Endothelial cell (in vitro differentiated cells): ENCODE results near the gene CLCN5. TPM values are rescaled to one million over a fixed set of nuclear protein-coding genes. Genes with fewer than 3 reads are reported as not detected.

Experiments used
- DNase-seq: peaks from one replicate; pipeline ENCODE4 v3.0.0; 2021; ENCODE audit warnings: low spot score
- H3K27ac Mint-ChIP-seq: one replicate; pipeline ENCODE4 v1.8.0; 2021; ENCODE audit warnings: mixed read lengths, inconsistent platforms; ENCODE audit not compliant: unreplicated experiment
- H3K27me3 Mint-ChIP-seq: one replicate; pipeline ENCODE4 v1.8.0; 2021; ENCODE audit warnings: mild to moderate bottlenecking, moderate library complexity, mixed read lengths, inconsistent platforms; ENCODE audit not compliant: unreplicated experiment
- H3K36me3 Mint-ChIP-seq: one replicate; pipeline ENCODE4 v1.8.0; 2021; ENCODE audit warnings: mild to moderate bottlenecking, low read depth, mixed read lengths, inconsistent platforms; ENCODE audit not compliant: unreplicated experiment
- H3K4me1 Mint-ChIP-seq: one replicate; pipeline ENCODE4 v1.8.0; 2021; ENCODE audit warnings: mild to moderate bottlenecking, mixed read lengths, inconsistent platforms; ENCODE audit not compliant: unreplicated experiment
- H3K4me3 Mint-ChIP-seq: one replicate; pipeline ENCODE4 v1.8.0; 2021; ENCODE audit warnings: mild to moderate bottlenecking, mixed read lengths, inconsistent platforms; ENCODE audit not compliant: unreplicated experiment
- H3K9me3 Mint-ChIP-seq: one replicate; pipeline ENCODE4 v1.8.0; 2021; ENCODE audit warnings: mixed read lengths, inconsistent platforms; ENCODE audit not compliant: unreplicated experiment
- total RNA-seq: library from RNA; stranded (reverse); fragmentation: NEBNext Ultra II Directional; extraction: Animal tissue kit (Norgen Biotek cat#: 25700); gene quantifications from one replicate; pipeline ENCODE4 v1.2.1, GENCODE V29; 2021; ENCODE audit not compliant: unreplicated experiment
- TF ChIP-seq, protein P1 (sequence below): fragments of 200-600 bp; sonication (generic); IDR thresholded peaks from one replicate; pipeline ENCODE4 v1.5.0; 2021; ENCODE audit warnings: antibody characterized with exemption; ENCODE audit not compliant: unreplicated experiment

CLCN5 gene
- total RNA-seq, 1 donor from 2014 or later, result 5.7 TPM

- Mint-ChIP-seq H3K36me3 (no peaks in the 10 kb centered on the region), H3K4me1 (no peaks in the 10 kb centered on the region), H3K27ac (no peak overlapping the region), H3K27me3 (peaks cover 1% of the 10 kb centered on the region), H3K4me3 (no peak overlapping the region), H3K9me3 (no peaks in the 10 kb centered on the region)
- TF ChIP-seq, protein P1, sequence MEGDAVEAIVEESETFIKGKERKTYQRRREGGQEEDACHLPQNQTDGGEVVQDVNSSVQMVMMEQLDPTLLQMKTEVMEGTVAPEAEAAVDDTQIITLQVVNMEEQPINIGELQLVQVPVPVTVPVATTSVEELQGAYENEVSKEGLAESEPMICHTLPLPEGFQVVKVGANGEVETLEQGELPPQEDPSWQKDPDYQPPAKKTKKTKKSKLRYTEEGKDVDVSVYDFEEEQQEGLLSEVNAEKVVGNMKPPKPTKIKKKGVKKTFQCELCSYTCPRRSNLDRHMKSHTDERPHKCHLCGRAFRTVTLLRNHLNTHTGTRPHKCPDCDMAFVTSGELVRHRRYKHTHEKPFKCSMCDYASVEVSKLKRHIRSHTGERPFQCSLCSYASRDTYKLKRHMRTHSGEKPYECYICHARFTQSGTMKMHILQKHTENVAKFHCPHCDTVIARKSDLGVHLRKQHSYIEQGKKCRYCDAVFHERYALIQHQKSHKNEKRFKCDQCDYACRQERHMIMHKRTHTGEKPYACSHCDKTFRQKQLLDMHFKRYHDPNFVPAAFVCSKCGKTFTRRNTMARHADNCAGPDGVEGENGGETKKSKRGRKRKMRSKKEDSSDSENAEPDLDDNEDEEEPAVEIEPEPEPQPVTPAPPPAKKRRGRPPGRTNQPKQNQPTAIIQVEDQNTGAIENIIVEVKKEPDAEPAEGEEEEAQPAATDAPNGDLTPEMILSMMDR, result no peak
- no peak for DNase-seq
These were observed 166.2 kb downstream of the CLCN5 start for GRCh38 chrX:50088645-50089044.

- H3K36me3 Mint-ChIP-seq, result no peaks in the 10 kb centered on the region
- H3K27me3 Mint-ChIP-seq, result no peaks in the 10 kb centered on the region
- no peaks in the 10 kb centered on the region for H3K9me3 Mint-ChIP-seq
- no peaks in the 10 kb centered on the region for H3K4me1 Mint-ChIP-seq
- no peak overlapping the region for H3K4me3 Mint-ChIP-seq
- TF ChIP-seq, protein P1, result no peak
- no peak for DNase-seq
- H3K27ac Mint-ChIP-seq, result no peak overlapping the region
These were observed 171.2 kb downstream of the CLCN5 start for GRCh38 chrX:50093625-50094024.

DNA sequence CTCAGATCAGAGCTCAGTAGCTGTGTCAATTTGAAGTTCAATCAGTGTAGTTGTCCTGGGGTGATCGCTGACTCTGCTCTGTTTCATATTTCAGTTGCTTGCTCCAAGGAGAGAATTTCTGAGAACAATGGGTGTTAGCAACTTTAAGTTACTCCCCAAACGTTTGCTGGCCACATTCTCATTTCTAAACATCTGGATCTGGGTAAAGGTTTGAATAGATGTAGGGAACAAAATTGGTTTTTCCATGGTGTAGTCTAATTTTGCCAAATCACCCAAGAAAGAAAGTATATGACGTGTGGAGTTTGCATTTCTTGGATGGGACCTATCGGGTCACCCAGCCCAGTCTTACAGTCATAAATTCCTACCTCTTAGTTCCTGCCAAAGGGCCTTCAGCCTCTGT is 174.7 kb downstream of the CLCN5 start:
- no peaks in the 10 kb centered on the region for H3K4me1 Mint-ChIP-seq
- no peak for DNase-seq
- no peak overlapping the region for H3K27ac Mint-ChIP-seq

DNA sequence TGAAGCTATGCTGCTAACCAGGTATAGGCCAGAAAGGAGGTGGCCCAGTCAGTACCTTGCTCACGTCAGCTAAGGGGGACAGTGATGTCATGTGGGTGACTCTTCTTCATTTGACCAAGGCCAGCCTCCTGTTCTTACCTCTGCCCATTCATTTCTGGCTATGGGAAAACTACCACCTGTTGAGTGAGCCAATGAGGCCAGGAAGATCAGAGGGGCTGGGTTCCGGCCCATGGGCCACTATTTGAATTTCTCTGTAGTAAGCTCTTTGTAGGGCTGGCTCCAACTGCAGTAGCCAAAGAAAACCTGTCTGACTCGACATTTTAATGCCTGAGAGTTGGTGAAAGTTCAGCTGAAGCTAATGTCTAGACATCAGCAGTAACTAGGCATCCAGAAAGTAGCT is 175.8 kb downstream of the CLCN5 start:
- TF ChIP-seq, protein P1, result no peak
- no peaks in the 10 kb centered on the region for H3K36me3 Mint-ChIP-seq
- H3K4me1 Mint-ChIP-seq, result no peaks in the 10 kb centered on the region
- DNase-seq, result no peak
- H3K4me3 Mint-ChIP-seq, result no peak overlapping the region
- H3K27ac Mint-ChIP-seq, result no peak overlapping the region
- no peaks in the 10 kb centered on the region for H3K27me3 Mint-ChIP-seq
- no peaks in the 10 kb centered on the region for H3K9me3 Mint-ChIP-seq

More for the DNA sequence above, 174.7 kb downstream of the CLCN5 start:
- H3K27me3 Mint-ChIP-seq, result no peaks in the 10 kb centered on the region
- no peak overlapping the region for H3K4me3 Mint-ChIP-seq
- H3K36me3 Mint-ChIP-seq, result no peaks in the 10 kb centered on the region
- TF ChIP-seq, protein P1, result no peak
- no peaks in the 10 kb centered on the region for H3K9me3 Mint-ChIP-seq

GRCh38 chrX:50098749-50099148 is 176.4 kb downstream of the CLCN5 start:
- no peaks in the 10 kb centered on the region for H3K36me3 Mint-ChIP-seq
- H3K9me3 Mint-ChIP-seq, result no peaks in the 10 kb centered on the region
- no peak overlapping the region for H3K4me3 Mint-ChIP-seq
- no peak overlapping the region for H3K27ac Mint-ChIP-seq
- no peaks in the 10 kb centered on the region for H3K4me1 Mint-ChIP-seq
- no peak for DNase-seq
- TF ChIP-seq, protein P1, result no peak
- H3K27me3 Mint-ChIP-seq, result no peaks in the 10 kb centered on the region
